ENCODE measurements around the gene CRLF1.
"Not testable (repeated sequence)": the region's sequence is repeated elsewhere in the genome, so short reads cannot be mapped to it uniquely, and the experiment has no call there.

The CRLF1 gene

DNA sequence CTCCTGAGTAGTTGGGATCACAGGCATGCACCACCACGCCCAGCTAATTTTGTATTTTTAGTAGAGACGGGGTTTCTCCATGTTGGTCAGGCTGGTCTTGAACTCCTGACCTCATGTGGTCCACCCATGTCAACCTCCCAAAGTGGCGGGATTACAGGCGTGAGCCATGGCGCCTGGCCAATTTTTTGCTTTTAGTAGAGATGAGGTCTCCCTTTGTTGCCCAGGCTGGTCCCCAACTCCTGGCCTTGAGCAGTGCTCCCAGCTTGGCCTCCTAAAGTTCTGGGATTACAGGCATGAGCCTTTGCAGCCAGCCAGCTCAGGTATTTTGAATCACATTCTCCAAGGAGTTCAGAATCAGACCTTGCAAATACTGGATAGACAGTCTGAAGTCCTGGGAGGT is 13.9 kb downstream of the CRLF1 start:
- not testable (repeated sequence) for DNase-seq (ENCODE audit: low read depth)

DNA sequence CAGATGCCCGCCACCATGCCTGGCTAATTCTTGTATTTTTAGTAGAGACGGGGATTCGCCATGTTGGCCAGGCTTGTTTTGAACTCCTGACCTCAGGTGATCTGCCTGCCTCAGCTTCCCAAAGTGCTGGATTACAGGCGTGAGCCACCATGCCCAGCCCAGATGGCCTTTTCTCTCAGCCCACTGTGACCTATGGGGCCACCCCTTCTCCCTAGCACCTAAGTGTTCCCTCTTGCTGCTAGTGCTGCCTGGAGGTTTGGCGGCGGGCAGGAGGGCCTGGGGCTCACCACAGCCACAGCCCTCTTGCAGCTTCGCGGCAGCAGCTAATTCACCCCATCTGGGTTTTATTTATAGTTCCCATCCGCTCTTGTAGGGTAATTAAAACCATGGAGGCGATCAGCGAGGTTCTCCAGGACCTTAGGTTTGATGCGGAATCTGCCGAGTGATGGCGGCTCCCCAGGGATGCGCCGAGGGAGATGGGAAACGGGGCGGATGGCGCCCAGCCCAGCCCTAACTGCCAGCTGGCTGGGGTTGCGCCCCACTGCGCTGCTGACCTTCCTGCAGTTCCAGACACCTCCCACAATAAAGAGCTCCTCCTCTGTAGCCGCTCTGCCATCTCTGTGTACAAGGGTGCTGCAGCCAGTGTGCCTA is 14.7 kb downstream of the CRLF1 start:
- no peak for DNase-seq (ENCODE audit: low read depth)

DNA sequence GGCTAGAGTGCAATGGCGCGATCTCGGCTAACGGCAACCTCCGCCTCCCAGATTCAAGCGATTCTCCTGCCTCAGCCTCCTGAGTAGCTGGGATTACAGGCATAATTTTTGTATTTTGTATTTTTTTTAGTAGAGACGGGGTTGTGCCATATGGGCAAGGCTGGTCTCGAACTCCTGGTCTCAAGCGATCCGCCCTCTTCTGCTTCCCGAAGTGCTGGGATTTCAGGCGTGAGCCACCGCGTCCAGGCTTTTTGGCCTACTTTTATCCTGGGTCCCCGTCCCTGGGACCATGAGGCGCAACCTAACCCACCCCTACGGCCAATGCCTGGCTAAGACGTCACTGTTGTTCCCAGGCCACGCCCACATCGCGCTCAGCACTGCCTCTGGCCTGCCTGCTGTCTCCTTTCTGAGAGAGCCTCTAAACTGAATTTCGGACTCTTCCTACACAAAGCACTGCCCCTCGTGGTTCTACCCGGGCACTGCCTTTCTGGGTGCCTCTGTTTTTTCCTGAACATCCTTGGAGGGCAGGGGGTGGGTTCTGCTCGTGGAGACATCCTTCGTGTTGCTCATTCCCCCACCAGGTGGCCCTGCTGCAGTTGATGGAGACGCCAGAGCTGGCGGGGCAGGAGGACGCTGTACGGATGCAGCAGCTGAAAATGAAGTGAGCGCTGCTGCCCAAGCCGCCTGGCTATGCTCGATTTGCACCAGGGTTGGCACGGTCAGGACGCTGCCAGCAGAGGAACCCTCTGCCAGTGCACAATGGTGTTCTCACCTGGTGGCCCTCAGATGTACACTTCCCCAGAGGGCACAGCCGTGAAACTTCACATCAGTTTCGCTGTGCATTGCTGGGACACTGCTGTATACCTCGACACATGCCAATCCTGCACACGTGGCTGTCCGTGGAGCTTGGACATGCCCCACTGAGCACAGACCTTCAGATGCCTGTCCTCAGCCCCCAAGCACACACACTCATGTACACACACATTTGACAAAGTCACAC is 16.0 kb downstream of the CRLF1 start:
- DNase-seq (ENCODE audit: low read depth): peak; percentile 84

DNA sequence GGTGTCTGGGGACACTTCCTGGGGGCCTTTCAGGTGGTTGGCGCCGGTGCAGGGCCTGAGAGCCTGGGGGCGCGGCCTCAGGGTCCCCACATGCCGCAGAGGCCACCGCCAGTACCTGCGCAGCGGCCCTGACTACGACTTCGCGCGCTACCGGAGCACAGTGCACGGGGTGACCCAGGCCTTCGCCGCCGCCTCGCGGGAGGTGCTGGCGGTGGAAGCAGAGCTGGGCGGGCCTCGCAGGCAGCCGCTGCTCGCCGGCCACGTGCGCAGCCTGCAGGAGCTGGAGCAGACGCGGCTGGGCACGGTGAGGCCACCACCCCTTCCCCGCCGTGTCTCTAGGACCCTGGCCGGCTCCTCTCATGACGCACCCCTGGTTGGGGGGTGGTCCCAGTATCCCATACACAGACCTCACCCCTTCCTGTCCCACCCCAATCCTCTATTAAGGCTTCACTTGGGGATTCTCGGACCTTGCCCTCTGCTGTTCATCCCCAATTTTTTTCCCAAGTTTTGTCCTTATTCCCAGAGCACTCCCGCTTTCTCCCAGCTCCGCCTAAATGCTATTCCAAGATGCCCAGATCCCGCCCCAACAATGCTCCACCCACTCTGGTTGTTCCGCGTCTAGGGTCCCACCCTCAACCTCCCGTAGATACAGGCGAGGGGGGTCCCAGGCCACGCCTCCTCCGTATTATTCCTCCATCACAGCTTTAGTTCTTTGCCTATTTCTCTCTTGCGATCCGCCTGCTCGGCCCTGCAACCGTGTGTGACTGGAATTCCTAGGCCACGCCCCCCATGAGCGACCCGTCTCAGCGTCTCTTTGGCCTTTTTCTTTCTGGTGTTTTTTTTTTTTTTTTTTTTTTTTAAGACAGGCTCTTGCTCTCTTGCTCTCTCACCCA is 17.0 kb downstream of the CRLF1 start:
- peak; percentile 83 for DNase-seq (ENCODE audit: low read depth)

DNA sequence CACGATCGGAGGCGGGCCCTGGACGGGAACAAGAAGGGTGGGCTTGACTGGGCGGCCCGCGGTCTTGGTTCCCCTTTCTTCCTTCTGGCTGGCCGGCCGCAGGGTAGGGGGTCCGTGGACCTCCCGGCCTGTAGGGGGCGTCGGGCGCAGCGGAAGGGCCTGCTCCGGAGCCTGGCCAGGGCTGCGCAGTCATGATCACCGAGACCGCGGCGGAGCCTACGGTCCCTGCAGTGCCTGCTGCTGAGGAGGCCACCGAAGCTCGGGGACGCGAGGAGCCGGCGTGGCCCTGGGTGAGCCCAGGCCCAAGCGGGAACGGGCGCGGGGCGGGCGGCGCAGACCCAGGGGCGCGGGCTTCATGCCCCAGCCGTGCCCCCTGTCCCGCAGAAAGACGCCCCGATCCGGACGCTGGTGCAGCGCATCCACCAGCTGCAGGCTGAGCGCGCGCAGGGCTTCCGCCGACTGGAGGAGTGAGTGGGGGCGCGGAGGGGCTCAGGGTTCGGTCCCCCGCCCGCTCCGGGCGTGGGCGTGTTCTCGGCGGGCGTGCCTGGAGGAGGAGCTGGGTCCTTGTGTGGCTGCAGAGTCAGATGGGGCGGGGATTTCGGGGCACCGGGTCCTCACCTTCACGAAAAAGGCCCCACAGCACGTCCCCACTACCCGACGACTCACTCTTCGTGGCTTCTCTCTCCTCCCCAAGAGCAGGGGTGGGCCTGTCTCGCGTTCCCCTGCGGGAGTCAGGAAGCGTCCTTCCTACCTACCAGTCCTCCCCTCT is 17.8 kb downstream of the CRLF1 start, which contains the start of gene REX1BD:
Gene REX1BD, plus strand, starts transcription at position 188 of the 769 bp plus-strand sequence. Its CDS starts 4 bp downstream, at position 192.
- DNase-seq (ENCODE audit: low read depth): peak; percentile 75

DNA sequence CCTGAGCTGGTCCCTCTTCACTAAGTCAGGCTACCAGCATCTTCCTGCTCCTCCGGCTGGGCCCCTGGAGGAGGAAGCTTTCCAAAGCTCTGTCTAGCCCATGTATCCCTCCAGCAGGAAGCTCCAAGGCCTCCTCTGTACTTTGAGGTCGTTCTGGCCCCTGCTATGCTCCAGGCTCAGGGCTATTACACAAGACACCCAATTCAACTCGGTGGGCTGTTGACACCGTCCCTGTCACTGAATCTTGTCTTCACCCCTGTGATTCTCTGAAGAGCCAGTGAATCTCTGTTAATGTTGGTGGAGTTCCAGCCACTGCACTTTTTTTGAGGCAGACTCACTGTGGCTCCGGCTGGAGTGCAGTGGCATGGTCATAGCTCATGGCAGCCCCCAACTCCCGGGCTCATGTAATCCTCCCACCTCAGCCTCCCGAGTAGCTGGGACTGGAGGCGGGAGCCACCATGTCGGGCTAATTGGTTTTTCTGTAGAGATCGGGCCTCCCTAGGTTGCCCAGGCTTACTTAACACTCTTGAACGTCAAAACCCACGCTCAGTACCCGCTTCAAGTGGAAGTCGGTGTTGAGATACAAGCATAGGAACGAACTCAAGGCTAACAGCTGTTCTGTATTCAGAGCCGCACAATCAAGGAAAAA is 18.5 kb downstream of the CRLF1 start:
- DNase-seq (ENCODE audit: low read depth): no peak

DNA sequence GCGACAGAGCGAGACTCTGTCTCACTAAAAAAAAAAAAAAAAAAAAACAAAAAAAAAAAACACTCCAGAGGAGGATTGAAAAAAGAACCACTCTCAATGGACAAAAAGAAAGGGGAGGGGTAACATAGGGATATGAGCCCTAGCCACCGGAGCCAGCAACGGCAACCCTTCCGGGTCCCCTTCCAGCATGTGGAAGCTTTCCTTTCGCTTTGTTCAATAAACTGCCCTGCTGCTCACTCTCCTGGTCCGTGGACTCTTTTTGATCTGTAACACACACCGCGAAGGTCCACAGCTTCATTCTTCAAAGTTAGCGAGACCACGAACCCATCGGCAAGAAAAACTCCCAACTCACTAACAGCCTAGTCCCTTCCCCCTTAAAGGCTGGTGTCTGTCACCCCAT is 19.0 kb downstream of the CRLF1 start:
- no peak for DNase-seq (ENCODE audit: low read depth)

DNA sequence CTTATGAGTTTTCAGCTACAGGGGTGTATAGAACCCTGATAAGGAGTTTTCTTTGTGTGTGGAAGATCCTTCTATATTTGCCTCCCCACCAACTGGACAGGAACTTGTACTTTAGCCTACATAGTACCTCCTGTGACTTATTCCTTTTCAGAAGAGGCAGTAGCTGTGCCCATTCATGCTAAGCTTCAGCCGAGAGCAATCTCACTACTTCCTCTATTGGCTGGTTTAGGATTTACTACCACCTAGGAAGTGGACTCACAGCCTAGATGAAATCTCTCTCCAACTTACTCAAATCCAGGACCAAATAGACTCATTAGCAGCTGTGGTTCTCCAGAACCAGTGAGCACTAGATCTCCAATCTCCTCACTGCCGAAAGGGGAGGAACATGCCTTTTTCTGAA is 20.3 kb downstream of the CRLF1 start:
- no peak for DNase-seq (ENCODE audit: low read depth)

DNA sequence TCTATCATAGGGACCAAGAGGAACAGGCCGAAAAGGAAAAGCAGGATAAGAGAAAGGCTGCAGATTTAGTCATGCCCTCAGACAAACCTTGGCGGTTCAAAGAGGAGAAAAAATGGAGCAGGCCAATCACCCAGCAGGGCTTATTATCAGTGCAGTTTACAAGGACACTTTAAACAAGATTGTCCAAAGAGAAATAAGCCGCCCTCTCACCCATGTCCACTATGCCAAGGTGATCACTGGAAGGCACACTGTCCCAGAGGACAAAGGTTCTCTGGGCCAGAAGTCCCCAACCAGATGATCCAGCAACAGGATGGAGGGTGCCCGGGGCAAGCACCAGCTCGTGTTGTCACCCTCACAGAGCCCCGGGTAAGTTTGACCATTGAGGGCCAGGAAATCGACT is 26.3 kb downstream of the CRLF1 start:
- DNase-seq (ENCODE audit: low read depth): no peak

DNA sequence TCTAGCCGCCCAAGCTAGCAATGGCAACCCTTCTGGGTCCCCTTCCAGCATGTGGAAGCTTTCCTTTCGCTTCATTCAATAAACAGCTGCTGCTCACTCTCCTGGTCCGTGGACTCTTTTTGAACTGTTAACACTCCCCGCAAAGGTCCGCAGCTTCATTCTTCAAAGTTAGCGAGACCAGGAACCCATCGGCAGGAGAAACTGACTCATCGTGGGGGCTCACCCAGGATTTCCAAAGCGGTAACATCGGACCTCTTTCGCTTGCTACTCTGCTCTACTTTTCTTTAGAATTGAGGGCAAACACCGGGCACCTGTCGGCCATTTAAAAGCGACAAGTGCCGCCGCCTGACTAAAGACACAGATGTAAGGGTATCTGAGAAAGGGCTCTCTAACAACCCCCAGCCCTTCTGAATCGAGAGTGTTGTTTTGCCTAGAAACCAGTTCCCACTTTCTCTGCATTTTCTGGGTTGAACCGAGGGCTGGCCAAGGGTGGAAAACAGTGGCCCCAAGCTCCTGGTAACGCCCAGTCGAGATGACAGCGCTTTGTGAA is 29.2 kb downstream of the CRLF1 start:
- no peak for DNase-seq (ENCODE audit: low read depth)

DNA sequence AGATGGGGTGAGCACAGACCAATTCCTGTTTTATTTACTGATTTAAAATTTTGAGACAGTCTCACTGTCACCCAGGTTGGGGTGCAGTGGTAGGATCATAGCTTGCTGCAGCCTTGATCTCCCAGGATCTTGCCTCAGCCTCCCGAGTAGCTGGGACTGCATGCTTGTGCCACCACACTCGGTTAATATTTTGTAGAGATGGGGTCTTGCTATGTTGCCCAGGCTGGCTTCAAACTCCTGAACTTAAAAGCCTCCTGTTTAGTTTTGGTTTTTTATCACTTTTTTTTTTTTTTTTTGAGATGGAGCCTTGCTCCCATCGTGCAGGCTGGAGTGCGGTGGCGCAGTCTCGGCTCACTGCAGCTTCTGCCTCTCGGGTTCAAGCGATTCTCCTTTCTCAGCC is 30.2 kb downstream of the CRLF1 start:
- DNase-seq (ENCODE audit: low read depth): no peak

DNA sequence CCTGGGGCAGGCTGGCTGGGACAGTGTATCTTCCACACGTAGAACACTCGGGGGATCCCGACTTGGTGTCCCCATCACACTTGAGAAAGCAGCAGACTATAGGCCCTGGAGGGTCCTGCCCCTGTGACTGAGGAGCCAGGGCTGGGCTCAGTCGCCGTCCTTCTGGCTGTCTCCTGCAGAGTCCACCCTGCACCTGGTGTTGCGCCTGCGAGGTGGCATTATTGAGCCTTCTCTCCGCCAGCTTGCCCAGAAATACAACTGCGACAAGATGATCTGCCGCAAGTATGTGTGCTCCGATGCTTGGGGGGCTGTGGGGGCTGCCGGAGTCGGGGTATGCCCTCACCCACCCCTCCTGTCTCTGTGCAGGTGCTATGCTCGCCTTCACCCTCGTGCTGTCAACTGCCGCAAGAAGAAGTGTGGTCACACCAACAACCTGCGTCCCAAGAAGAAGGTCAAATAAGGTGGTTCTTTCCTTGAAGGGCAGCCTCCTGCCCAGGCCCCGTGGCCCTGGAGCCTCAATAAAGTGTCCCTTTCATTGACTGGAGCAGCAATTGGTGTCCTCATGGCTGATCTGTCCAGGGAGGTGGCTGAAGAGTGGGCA is 31.8 kb downstream of the CRLF1 start:
- DNase-seq (ENCODE audit: low read depth): no peak

DNA sequence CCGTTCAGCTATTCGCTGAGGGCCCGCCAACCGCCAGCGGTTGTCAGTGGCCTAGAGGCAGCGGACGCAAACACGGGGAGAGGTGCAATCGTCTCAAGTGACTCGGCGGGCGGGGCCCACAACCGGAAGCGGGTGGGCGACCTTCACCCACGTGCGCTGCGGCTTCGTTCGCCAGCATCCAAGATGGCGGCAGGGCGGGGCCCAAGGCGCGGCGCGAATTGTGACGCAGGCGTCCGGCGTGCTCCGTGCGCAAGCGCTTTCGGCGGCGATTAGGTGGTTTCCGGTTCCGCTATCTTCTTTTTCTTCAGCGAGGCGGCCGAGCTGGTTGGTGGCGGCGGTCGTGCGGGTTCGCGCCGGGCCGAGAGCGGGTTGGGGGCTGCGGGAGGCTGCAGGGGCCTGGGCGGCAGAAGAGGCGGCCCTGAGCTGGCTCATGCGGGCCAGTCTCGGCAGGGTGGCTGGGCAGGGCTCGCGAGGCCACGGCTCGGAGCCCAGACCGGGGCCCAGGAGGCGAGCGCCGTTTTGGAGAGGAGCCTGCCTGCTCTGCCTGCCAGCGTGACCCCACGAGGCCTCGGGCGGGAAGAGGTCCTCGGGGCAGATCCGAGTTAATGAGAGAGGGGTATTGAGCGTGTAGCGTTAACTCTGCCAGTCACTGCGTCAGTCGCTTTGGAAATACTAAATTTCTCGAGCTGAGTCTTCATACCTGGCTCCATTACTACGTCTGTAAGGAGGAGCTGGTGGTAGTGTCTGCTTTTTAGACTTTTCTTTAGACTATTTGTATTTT is 34.8 kb downstream of the CRLF1 start, which contains the start of gene UBA52:
Gene UBA52, plus strand, starts transcription at position 294 of the 781 bp plus-strand sequence. CDS start 1,444 bp downstream, outside the sequence.
- DNase-seq (ENCODE audit: low read depth): peak; percentile 99

DNA sequence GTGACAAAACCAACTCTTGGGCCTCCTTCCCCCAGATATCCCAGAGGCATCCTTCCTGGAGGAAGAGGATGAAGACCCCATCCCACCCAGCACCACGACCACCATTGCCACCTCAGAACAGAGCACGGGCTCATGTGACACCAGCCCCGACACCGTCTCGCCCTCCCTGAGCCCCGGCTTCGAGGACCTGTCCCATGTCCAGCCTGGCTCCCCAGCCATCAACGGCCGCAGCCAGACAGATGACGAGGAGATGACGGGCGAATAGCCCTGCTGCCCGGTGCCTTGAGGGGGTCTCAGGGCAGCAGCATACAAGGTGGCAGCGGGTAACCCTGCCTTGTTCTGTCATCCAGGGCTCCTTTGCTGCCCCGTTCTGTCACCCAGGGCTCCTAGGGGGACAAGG is 38.2 kb downstream of the CRLF1 start:
- no peak for DNase-seq (ENCODE audit: low read depth)

DNA sequence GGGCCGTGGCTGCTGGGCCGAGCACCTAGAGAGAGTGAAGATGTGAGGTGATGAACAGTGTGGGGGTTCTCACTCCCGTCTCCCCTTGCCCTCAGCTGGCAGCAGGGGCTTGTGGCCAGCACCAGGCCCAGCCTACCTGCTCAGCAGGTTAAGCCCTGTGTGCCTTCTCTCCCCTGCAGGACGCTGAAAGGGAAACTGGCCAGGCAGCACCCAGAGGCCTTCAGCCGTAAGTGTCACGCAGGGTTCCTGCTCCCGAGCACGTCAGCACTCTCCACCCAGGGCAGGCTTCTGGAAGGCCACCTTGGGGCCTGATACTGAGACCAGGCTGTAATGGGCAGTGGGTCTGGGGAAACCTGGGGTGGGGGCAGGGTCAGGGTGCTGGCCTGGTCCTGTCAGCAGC is 39.6 kb downstream of the CRLF1 start:
- DNase-seq (ENCODE audit: low read depth): no peak

DNA sequence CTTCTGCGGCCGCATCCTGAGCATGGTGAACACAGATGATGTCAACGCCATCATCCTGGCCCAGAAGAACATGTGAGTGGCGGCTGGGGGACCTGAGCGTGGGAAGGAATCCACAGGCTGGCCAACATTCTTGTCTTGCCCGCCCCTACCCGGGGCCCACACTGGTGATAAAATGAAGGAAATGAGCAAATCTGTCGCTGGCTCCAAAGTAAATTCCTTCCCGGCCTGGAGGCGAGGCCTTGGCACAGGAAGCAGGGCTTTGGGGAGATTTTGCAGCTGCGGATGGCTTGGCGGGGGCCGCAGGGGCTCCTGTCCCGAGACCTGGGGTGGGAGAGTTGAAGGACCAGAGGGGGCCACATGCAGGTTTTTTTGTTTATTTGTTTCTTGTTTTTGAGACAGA is 44.5 kb downstream of the CRLF1 start:
- DNase-seq (ENCODE audit: low read depth): peak; percentile 64

DNA sequence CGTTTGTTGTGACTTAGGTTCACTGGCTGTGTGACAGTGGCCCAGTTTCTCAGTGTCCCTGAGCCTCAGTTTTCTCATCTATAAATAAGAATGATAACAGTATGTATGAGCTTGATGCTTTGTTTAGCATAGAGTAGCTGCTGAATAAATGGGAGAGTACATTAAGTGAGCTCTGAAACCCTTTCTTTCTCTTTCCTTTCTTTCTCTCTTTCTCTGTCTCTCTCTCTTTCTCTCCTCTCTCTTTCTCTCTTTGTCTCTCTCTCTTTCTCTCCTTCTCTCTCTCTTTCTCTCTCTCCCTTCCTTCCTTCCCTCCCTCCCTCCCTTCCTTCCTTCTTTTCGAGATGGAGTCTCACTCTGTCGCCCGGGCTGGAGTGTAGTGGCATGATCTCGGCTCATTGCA is 46.9 kb downstream of the CRLF1 start:
- DNase-seq (ENCODE audit: low read depth): no peak

DNA sequence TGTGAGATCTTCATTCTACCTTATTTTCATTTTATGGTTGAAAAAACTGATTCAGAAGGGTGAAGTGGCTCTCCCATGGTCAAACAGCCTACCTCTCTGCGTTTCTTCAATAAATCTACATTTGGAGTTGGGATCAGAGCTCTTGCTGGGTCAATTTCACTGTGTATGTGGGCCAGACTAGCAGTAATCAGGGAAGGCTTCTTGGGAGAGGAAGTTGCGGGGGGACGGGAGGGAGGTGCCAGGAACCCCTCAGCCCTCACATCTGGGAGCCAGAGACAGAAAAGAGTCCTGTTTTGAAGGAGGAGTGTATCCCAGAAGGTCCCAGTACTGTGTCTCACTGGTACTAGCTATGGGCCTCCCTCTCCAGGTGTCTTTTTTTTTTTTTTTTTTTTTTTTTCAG is 48.0 kb downstream of the CRLF1 start:
- no peak for DNase-seq (ENCODE audit: low read depth)

DNA sequence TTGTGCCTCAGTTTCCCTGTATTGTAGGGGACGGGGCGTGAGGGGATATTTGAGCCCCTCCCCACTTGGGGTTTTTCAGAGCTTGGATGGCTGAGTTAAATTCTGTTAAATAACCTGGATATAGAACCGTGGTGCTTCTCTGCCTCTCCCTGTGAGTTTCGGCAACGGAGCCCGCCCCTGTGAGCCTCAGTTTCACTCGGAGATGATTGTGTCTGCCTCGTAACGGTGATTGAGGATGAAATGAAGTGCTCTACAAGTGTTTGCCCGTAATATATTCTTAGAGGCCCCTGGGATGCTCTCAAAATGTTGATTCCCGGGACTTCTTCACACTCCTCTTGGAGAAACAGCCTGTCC is 48.4 kb downstream of the CRLF1 start:
- no peak for DNase-seq (ENCODE audit: low read depth)

Data from iris pigment epithelial cell (primary cell).